Thymus (tissue), 11 donors: ENCODE measurements around the gene PAFAH1B1. TPM values are rescaled to one million over a fixed set of nuclear protein-coding genes. Genes with fewer than 3 reads are reported as not detected.
"Not testable (repeated sequence)": the region's sequence is repeated elsewhere in the genome, so short reads cannot be mapped to it uniquely, and the experiment has no call there.

Source experiments
- DNase-seq, 9 donors: peaks; one replicate each; pipeline ENCODE4 v3.0.0-alpha.2; 2013; ENCODE audit warnings: low spot score in 9 of 9, low read depth in 6 of 9, missing footprints in 1 of 9
- H3K27ac ChIP-seq, 2 donors: one replicate each; pipeline ENCODE4 v1.5.1; 2013; ENCODE audit warnings: control low read depth in 1 of 2, low read depth in 1 of 2, low read length in 1 of 2, mild to moderate bottlenecking in 1 of 2, moderate library complexity in 1 of 2
- H3K27me3 ChIP-seq, 2 donors: one replicate each; pipeline ENCODE4 v1.5.1; 2013; ENCODE audit warnings: low read length in 1 of 2; ENCODE audit not compliant: control insufficient read depth in 2 of 2, insufficient read depth in 1 of 2
- H3K36me3 ChIP-seq, 2 donors: one replicate each; pipeline ENCODE4 v1.5.1; 2013; ENCODE audit warnings: low read length in 1 of 2, mild to moderate bottlenecking in 1 of 2, moderate library complexity in 1 of 2; ENCODE audit not compliant: control insufficient read depth in 2 of 2, insufficient read depth in 2 of 2
- H3K4me1 ChIP-seq, 2 donors: one replicate each; pipeline ENCODE4 v1.5.1; 2013; ENCODE audit warnings: low read length in 2 of 2; ENCODE audit not compliant: control insufficient read depth in 2 of 2, insufficient read depth in 2 of 2
- H3K4me3 ChIP-seq, 2 donors: one replicate each; pipeline ENCODE4 v1.5.1; 2013; ENCODE audit warnings: low read length in 2 of 2, control low read depth in 1 of 2, mild to moderate bottlenecking in 1 of 2
- H3K9me3 ChIP-seq, 2 donors: one replicate each; pipeline ENCODE4 v1.5.1; 2013; ENCODE audit warnings: low read length in 1 of 2, mild to moderate bottlenecking in 1 of 2; ENCODE audit not compliant: control insufficient read depth in 2 of 2, insufficient read depth in 1 of 2
- WGBS: extraction: QIAGEN DNeasy Blood & Tissue Kit; methylation state at CpG from one replicate; pipeline ENCODE4 v1.1.7; 2013; 5-methylcytosine and 5-hydroxymethylcytosine counted together
- polyA plus RNA-seq: library from polyadenylated mRNA; stranded (reverse); fragments of 200-250 nt; gene quantifications from one replicate; pipeline ENCODE4 v1.2.3, GENCODE V29; 2013
- total RNA-seq: library from RNA; stranded (reverse); fragments of 120-200 nt; gene quantifications from one replicate; pipeline ENCODE4 v1.2.4, GENCODE V29; 2013
- donor health status: healthy.

PAFAH1B1 gene
- total and polyA plus RNA-seq, 2 donors = 52.1 to 52.2 TPM

DNA sequence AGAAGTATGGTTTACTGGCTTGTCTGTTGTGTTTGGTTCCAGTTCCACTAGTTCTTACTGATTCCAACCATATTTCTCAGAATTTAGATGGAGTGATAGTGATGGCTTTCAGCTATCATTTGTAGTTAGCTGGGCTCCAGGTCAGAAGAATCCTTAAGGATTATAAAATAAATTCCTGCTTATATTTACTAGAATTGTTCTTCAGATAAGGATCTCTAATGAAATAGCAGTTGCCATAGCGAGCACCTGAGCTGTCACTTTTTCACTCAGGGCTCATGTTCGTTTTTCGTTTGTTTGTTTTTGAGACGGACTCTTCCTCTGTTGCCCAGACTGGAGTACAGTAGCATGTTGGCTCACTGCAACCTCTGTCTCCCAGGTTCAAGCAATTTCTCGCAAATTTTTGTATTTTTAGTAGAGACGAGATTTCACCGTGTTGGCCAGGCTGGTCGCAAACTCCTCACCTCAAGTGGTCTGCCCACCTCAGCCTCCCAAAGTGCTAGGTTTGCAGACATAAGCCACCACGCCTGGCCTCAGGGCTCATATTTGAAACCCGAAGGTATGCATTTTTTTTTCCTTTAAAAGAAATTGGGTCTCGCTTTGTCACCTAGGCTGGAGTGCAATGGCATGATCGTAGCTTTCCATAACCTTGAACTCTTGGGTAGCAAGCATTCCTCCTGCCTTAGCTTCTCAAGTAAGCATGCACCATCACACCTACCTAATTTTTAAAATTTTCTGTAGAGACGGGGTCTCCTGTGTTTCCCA lies 42.9 kb downstream of the PAFAH1B1 start:
- Histone ChIP-seq H3K36me3 (peaks cover 16 to 50% of the 10 kb centered on the region in 2 donors), H3K4me3 (no peak overlapping the region), H3K27ac (no peak overlapping the region), H3K27me3 (no peaks in the 10 kb centered on the region), H3K9me3 (no peaks in the 10 kb centered on the region), H3K4me1 (no peaks in the 10 kb centered on the region)
- DNase-seq = no peak
- 97% methylated on average over 13 of the region's 13 CpGs for WGBS

DNA sequence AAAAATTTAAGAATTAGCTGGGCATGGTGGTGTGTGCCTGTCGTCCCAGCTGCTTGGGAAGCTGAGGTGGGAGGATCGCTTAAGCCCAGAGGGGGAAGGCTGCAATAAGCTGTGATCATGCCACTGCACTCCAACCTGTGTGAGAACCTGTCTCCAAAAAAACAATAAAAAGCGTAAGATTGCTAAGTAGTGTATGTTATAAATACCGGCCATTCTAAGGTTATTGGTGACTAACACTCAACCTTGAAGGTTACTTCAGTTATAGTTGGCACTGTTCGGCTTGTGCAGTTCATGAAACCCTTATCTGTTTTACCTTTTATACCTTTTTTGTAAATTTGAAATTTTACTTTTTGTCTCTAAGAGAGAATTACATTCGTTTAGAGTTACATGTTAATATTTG lies 44.0 kb downstream of the PAFAH1B1 start:
- no peak overlapping the region for H3K27ac ChIP-seq
- H3K4me3 ChIP-seq = no peak overlapping the region
- H3K27me3 ChIP-seq = no peaks in the 10 kb centered on the region
- DNase-seq = no peak
- no peaks in the 10 kb centered on the region for H3K4me1 ChIP-seq
- no peaks in the 10 kb centered on the region for H3K9me3 ChIP-seq
- peaks cover 17 to 53% of the 10 kb centered on the region in 2 donors for H3K36me3 ChIP-seq
- WGBS = 98% methylated on average over 6 of the region's 6 CpGs

GRCh38 chr17:2644971-2645370 lies 51.5 kb downstream of the PAFAH1B1 start:
- no peak overlapping the region for H3K27ac ChIP-seq
- no peaks in the 10 kb centered on the region for H3K27me3 ChIP-seq
- H3K4me3 ChIP-seq = no peak overlapping the region
- H3K36me3 ChIP-seq = peaks cover 19 to 52% of the 10 kb centered on the region in 2 donors
- H3K4me1 ChIP-seq = no peaks in the 10 kb centered on the region
- WGBS = 91% methylated on average over 6 of the region's 6 CpGs
- DNase-seq = no peak
- no peaks in the 10 kb centered on the region for H3K9me3 ChIP-seq

DNA sequence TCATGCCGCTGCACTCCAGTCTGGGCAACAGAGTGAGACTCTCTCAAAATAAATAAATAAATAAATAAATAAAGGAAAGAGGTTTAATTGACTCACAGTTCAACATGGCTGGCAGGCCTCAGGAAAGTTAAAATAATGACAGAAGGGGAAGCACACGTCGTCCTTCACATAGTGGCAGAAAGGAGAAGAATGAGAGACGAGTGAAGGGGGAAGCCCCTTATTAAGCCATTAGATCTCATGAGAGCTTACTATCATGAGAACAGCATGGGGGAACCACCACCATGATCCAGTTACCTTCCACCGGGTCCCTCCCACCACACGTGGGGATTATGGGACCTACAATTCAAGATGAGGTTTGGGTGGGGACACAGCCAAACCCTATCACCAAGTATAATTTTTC lies 54.5 kb downstream of the PAFAH1B1 start:
- WGBS = 99% methylated on average over 6 of the region's 6 CpGs
- no peak for DNase-seq
- Histone ChIP-seq H3K36me3 (peaks cover 23 to 41% of the 10 kb centered on the region in 2 donors), H3K27ac (no peak overlapping the region), H3K4me3 (no peak overlapping the region), H3K27me3 (no peaks in the 10 kb centered on the region), H3K9me3 (peaks cover 0 to 2% of the 10 kb centered on the region in 2 donors), H3K4me1 (no peaks in the 10 kb centered on the region)

- no peak overlapping the region for H3K27ac ChIP-seq
- H3K9me3 ChIP-seq = peaks cover 0 to 2% of the 10 kb centered on the region in 2 donors
- no peak for DNase-seq
- H3K36me3 ChIP-seq = peaks cover 14 to 31% of the 10 kb centered on the region in 2 donors
- H3K27me3 ChIP-seq = no peaks in the 10 kb centered on the region
- WGBS = 98% methylated on average over 11 of the region's 11 CpGs
- no peak overlapping the region for H3K4me3 ChIP-seq
- H3K4me1 ChIP-seq = no peaks in the 10 kb centered on the region
These were observed 55.7 kb downstream of the PAFAH1B1 start for GRCh38 chr17:2649191-2649590.

DNA sequence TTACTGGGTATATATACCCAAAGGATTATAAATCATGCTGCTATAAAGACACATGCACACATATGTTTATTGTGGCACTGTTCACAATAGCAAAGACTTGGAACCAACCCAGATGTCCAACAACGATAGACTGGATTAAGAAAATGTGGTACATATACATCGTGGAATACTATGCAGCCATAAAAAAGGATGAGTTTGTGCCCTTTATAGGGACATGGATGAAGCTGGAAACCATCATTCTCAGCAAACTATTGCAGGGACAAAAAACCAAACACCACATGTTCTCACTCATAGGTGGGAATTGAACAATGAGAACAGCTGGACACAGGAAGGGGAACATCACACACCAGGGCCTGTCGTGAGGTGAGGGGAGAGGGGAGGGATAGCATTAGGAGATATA lies 59.5 kb downstream of the PAFAH1B1 start:
- not testable (repeated sequence) for DNase-seq, H3K27me3 ChIP-seq, H3K27ac ChIP-seq, H3K4me3 ChIP-seq, H3K4me1 ChIP-seq, H3K9me3 ChIP-seq
- H3K36me3 ChIP-seq = peaks cover 9 to 29% of the 10 kb centered on the region in 2 donors
- WGBS = 96% methylated on average over 3 of the region's 3 CpGs

DNA sequence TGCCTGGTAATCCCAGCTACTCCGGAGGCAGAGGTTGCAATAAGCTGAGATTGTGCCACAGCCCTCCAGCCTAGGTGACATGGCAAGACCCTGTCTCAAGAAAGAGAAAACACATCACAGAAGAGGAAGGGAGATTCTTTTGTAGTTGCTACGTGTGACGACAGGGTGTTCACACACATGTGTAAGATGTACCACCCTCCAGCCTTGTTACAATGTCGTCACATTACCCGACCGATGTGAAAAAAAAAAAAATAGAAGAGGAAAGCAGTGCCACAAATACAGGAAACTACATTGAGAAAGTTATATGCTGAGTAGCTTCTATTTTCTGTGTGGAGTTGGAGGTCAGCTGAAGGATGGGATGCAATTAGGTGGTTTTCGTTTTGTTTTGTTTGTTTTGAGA lies 62.1 kb downstream of the PAFAH1B1 start:
- H3K9me3 ChIP-seq = peaks cover 0 to 2% of the 10 kb centered on the region in 2 donors
- 95% methylated on average over 7 of the region's 7 CpGs for WGBS
- H3K27me3 ChIP-seq = no peaks in the 10 kb centered on the region
- DNase-seq = no peak
- no peak overlapping the region for H3K27ac ChIP-seq
- peaks cover 12 to 19% of the 10 kb centered on the region in 2 donors for H3K36me3 ChIP-seq
- H3K4me3 ChIP-seq = no peak overlapping the region
- H3K4me1 ChIP-seq = no peaks in the 10 kb centered on the region

- H3K27me3 ChIP-seq = no peaks in the 10 kb centered on the region
- no peak overlapping the region for H3K27ac ChIP-seq
- 42% methylated on average over 1 of the region's 1 CpG for WGBS
- H3K9me3 ChIP-seq = peaks cover 0 to 2% of the 10 kb centered on the region in 2 donors
- DNase-seq = no peak
- no peaks in the 10 kb centered on the region for H3K4me1 ChIP-seq
- no peak overlapping the region for H3K4me3 ChIP-seq
- peaks cover 9 to 17% of the 10 kb centered on the region in 2 donors for H3K36me3 ChIP-seq
These were observed 62.8 kb downstream of the PAFAH1B1 start for GRCh38 chr17:2656283-2656682.

GRCh38 chr17:2659337-2659736 lies 65.9 kb downstream of the PAFAH1B1 start:
- not testable (repeated sequence) for H3K27ac ChIP-seq
- 95% methylated on average over 8 of the region's 8 CpGs for WGBS

More at GRCh38 chr17:2659337-2659736, 65.9 kb downstream of the PAFAH1B1 start:
- not testable (repeated sequence) for H3K9me3 ChIP-seq, H3K4me3 ChIP-seq, H3K4me1 ChIP-seq, H3K27me3 ChIP-seq, DNase-seq
- peaks cover 11 to 16% of the 10 kb centered on the region in 2 donors for H3K36me3 ChIP-seq
